OCI-LY7 (cell line): Measurements from ENCODE around the gene TIMM10. TPM values are rescaled to one million over a fixed set of nuclear protein-coding genes. Genes with fewer than 3 reads are reported as not detected.

ENCODE experiments used
- BruUV-seq: library from RNA; stranded (reverse); fragments of 400-500 nt; replicated peaks from 2 replicates; lab custom pipeline; 2021; lab: Mats Ljungman, UMichigan
- CTCF ChIA-PET: fragments of 300-600 bp; sonication (Branson Sonifier 250); formaldehyde crosslinking; loops from one replicate; lab custom pipeline; 2022; ENCODE audit warnings: antibody characterized with exemption; ENCODE audit not compliant: unreplicated experiment; lab: Charles Lee
- POLR2A ChIA-PET: fragments of 300-600 bp; sonication (Branson Sonifier 250); formaldehyde crosslinking; loops from one replicate; lab custom pipeline; 2022; ENCODE audit warnings: antibody characterized with exemption; lab: Charles Lee
- DNase-seq: peaks from one replicate; pipeline ENCODE4 v3.0.0-alpha.2; 2015; ENCODE audit warnings: low spot score
- H2AFZ ChIP-seq: fragments of 200-600 bp; sonication (generic), shearing (Covaris generic); 2 replicates; pipeline ENCODE4 v1.6.1; 2014; ENCODE audit warnings: mild to moderate bottlenecking, antibody characterized with exemption, low read length, moderate library complexity
- H3K27ac ChIP-seq: fragments of 200-600 bp; sonication (generic); 2 replicates; pipeline ENCODE4 v1.5.1; 2014; ENCODE audit warnings: mixed run types, low read depth, mild to moderate bottlenecking, moderate library complexity, low read length, inconsistent platforms; ENCODE audit not compliant: poor library complexity, severe bottlenecking
- H3K36me3 ChIP-seq: fragments of 200-600 bp; sonication (generic); 2 replicates; pipeline ENCODE4 v1.6.1; 2014; ENCODE audit warnings: mild to moderate bottlenecking, antibody characterized with exemption, low read length, moderate library complexity, mixed read lengths; ENCODE audit not compliant: insufficient read depth
- H3K4me1 ChIP-seq: fragments of 200-600 bp; sonication (generic); 2 replicates; pipeline ENCODE4 v1.5.1; 2014; ENCODE audit warnings: mild to moderate bottlenecking, low read length; ENCODE audit not compliant: insufficient read depth, poor library complexity, severe bottlenecking
- H3K4me2 ChIP-seq: fragments of 200-600 bp; sonication (generic); 2 replicates; pipeline ENCODE4 v1.6.1; 2014; ENCODE audit warnings: mild to moderate bottlenecking, low read length
- H3K4me3 ChIP-seq: fragments of 200-600 bp; sonication (generic); 2 replicates; pipeline ENCODE4 v1.5.1; 2014; ENCODE audit warnings: mild to moderate bottlenecking, low read depth, low read length; ENCODE audit not compliant: poor library complexity, severe bottlenecking
- H3K79me2 ChIP-seq: fragments of 200-600 bp; sonication (generic); 2 replicates; pipeline ENCODE4 v1.6.1; 2016; ENCODE audit warnings: low read depth, mild to moderate bottlenecking, low read length, moderate library complexity, mixed read lengths; ENCODE audit not compliant: insufficient read depth
- H3K9me2 ChIP-seq: fragments of 200-600 bp; sonication (generic); 2 replicates; pipeline ENCODE4 v1.6.1; 2016; ENCODE audit warnings: mild to moderate bottlenecking, low read length, mixed read lengths; ENCODE audit not compliant: insufficient read depth
- H3K9me3 ChIP-seq: fragments of 200-600 bp; sonication (generic); 2 replicates; pipeline ENCODE4 v1.6.1; 2014; ENCODE audit warnings: mild to moderate bottlenecking, mixed run types, low read length, mixed read lengths
- H4K20me1 ChIP-seq: fragments of 200-600 bp; sonication (generic); 2 replicates; pipeline ENCODE4 v1.6.1; 2014; ENCODE audit warnings: mild to moderate bottlenecking, antibody characterized with exemption, low read length, moderate library complexity, mixed read lengths; ENCODE audit not compliant: insufficient read depth
- CTCF ChIP-seq: fragments of 200-600 bp; sonication (generic); conservative IDR thresholded peaks from 2 replicates; pipeline ENCODE4 v1.5.1; 2014; ENCODE audit warnings: mild to moderate bottlenecking, antibody characterized with exemption, low read length, moderate library complexity, mixed read lengths
- EZH2phosphoT487 ChIP-seq: fragments of 200-600 bp; sonication (generic); IDR thresholded peaks from 2 replicates; pipeline ENCODE4 v1.6.1; 2018; ENCODE audit warnings: low read depth, borderline replicate concordance, mild to moderate bottlenecking, mixed run types, antibody characterized with exemption, low read length, moderate library complexity, mixed read lengths
- intact Hi-C: fragments of 100-400 bp; cut with micrococcal nuclease; formaldehyde crosslinking; loops from one replicate; pipeline ENCODE4 v1.10.0; 2022; ENCODE audit not compliant: unreplicated experiment
- total RNA-seq, 2 experiments: library from RNA; depleted of rRNA in 1 of 2; stranded (reverse); fragments of >200 nt in 1 of 2; shearing (Covaris generic) in 1 of 2; gene quantifications; 2 replicates each; pipeline ENCODE4 v1.2.3, GENCODE V29; 2014 to 2022

Gene TIMM10
- total RNA-seq, 2 experiments from 2014 or later: 163 to 258 TPM

DNA sequence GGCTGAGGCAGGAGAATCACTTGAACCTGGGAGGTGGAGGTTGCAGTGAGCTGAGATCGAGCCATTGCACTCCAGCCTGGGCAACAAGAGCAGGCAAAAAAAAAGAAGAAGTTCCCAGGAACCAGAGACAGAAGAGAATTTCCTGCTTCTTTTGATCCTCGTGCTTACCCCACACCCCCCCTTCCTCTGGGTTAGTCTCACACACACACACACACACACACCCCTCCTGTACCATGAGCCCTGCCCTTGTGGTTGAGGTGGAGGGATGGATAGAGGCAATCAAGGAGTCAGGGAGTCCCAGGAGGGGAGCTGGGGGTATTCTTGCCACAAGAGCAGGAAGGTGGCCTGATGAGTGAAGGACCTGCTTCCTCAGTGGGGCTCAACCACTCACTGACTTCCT is 41.1 kb upstream of the TIMM10 start:
- no peaks in the 10 kb centered on the region for H3K9me2 ChIP-seq
- H3K4me3 ChIP-seq: no peak overlapping the region
- DNase-seq: no peak
- H3K36me3 ChIP-seq: no peaks in the 10 kb centered on the region
- BruUV-seq: no TSS peak
- no peaks in the 10 kb centered on the region for H3K9me3 ChIP-seq
- H3K4me2 ChIP-seq: no peak overlapping the region
- H4K20me1 ChIP-seq: no peaks in the 10 kb centered on the region
- ChIA-PET POLR2A (interaction anchor here (0.7 to 1.4 kb wide), 2 partner anchors 36 to 229 kb away, joined by 3 read pairs; no protein-coding TSS in a partner anchor), CTCF (no interaction called here)
- no peak for TF ChIP-seq EZH2phosphoT487
- no peak overlapping the region for H3K27ac ChIP-seq
- intact Hi-C loops: no loop called here
- H3K79me2 ChIP-seq: peaks cover 6% of the 10 kb centered on the region; the same call in 1 of the 2 replicates
- peaks cover 7% of the 10 kb centered on the region for H3K4me1 ChIP-seq
- H2AFZ ChIP-seq: peak overlapping the region; percentile 50

DNA sequence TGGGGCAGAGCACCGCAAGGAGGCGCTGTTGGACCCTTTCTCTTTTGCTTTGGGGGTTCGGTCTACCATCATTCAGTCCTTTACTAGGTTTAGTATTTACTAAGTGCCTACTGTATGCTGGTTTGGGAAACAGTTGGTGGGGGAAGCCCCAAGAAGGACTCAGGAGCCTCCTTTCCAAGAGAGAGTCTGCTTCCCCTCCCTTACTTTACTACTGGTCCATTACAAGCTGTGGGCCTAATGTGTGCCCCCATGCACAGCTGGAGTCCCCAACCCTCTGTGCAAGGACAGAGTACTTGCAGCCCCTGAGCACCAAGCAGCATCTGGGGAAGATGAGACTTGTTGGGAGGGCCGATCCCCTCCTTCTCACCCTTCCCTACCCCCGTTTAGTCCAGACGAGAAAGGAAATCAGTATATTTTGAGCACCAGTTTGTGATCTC is 37.8 kb upstream of the TIMM10 start:
- Histone ChIP-seq H2AFZ (peak overlapping the region; percentile 92), H3K27ac (peak overlapping the region; percentile 79), H3K4me3 (peak overlapping the region; percentile 81), H3K9me3 (no peaks in the 10 kb centered on the region), H3K4me1 (peaks cover 18% of the 10 kb centered on the region), H3K79me2 (peaks cover 16% of the 10 kb centered on the region; the same call in 1 of the 2 replicates), H3K4me2 (peak overlapping the region; percentile 96), H4K20me1 (no peaks in the 10 kb centered on the region), H3K36me3 (no peaks in the 10 kb centered on the region), H3K9me2 (no peaks in the 10 kb centered on the region)
- intact Hi-C loops: loop anchor here (1.0 to 5.0 kb wide), 4 partner anchors 73 to 954 kb away; no protein-coding TSS in a partner anchor
- TF ChIP-seq CTCF: no peak; the same call in none of the 2 replicates
- TF ChIP-seq EZH2phosphoT487: no peak
- POLR2A ChIA-PET: interaction anchor here (0.9 to 1.7 kb wide), 2 partner anchors 56 to 73 kb away, joined by 3 to 12 read pairs; no protein-coding TSS in a partner anchor
- CTCF ChIA-PET: interaction anchor here (0.5 to 2.2 kb wide), 6 partner anchors 11 to 232 kb away, joined by 3 to 19 read pairs (median 6); no protein-coding TSS in a partner anchor
- no peak for DNase-seq
- BruUV-seq: no TSS peak

DNA sequence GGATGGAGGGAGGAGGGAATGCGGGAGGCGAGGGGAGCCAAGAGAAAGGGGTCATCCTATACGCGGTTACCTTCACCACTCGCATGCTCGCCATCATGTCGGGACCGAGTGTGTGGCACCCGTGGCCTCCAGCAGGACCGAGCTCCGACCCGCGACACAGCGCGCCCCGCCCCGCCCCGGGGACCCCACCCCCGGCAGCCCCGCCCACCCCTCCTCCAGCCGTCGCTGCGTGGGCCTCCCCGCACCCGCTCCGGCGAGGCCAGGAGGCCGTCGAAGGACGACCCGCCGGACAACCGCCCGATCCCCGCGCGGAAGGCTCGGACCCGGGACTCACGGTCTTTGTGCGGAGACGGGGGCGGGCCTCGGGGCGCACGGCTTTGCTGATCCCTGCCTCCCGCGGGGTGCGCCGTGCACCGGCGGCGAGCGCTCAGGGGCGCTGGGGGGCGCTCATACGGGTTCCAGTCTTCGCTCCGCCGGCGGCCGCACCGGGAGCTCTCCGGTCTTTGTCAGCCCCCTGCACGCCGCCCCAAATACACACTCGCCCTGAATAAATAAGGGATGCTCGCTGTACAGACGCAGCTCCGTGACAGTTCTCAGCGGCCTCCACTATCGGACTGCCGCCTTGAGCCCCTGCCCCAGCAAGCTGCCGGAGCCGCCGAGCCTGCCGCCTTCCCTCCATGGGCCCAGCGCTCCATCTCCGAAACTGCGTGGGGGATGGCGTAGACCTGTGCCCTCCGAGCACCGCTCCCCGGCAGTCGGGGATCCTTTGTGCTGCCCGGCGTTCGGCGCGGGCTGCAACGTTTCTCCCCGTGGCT is 37.2 kb upstream of the TIMM10 start, which contains the start of gene UBE2L6:
TSS of gene UBE2L6 (minus strand) at position 158 of the 815 bp plus-strand sequence. CDS start at position 97, 61 bp downstream.
- peaks cover 16% of the 10 kb centered on the region; the same call in 1 of the 2 replicates for H3K79me2 ChIP-seq
- peak within 1 kb of the TSS; percentile 81 for H3K4me3 ChIP-seq
- TF ChIP-seq EZH2phosphoT487: no peak
- TF ChIP-seq CTCF: peak; percentile 95; the same call in 1 of the 2 replicates
- no peaks in the 10 kb centered on the region for H4K20me1 ChIP-seq
- peaks cover 18% of the 10 kb centered on the region for H3K4me1 ChIP-seq
- peak within 1 kb of the TSS; percentile 96 for H3K4me2 ChIP-seq
- no peaks in the 10 kb centered on the region for H3K36me3 ChIP-seq
- POLR2A ChIA-PET: interaction anchor here (0.6 to 1.7 kb wide), 5 partner anchors 31 to 232 kb away, joined by 3 to 12 read pairs (median 3); partner anchors contain the start of gene SMTNL1
- peak within 1 kb of the TSS; percentile 92 for H2AFZ ChIP-seq
- CTCF ChIA-PET: interaction anchor here (0.5 to 2.2 kb wide), 10 partner anchors 10 to 233 kb away, joined by 3 to 19 read pairs (median 3); no protein-coding TSS in a partner anchor
- intact Hi-C loops: loop anchor here (1.0 to 5.0 kb wide), 5 partner anchors 37 to 955 kb away; partner anchors contain the start of gene TIMM10
- H3K9me3 ChIP-seq: no peaks in the 10 kb centered on the region
- peak; percentile 84 for DNase-seq
- H3K27ac ChIP-seq: peak within 1 kb of the TSS; percentile 79
- H3K9me2 ChIP-seq: no peaks in the 10 kb centered on the region
- BruUV-seq: no TSS peak
